ENCODE measurements around the gene NADSYN1. TPM values are rescaled to one million over a fixed set of nuclear protein-coding genes. Genes with fewer than 3 reads are reported as not detected.

Gene NADSYN1
- total RNA-seq, 4 donors from 2014 or later: 54.2 to 85.9 (median 70.0) TPM

- Histone ChIP-seq H3K4me1 (peaks cover 0 to 9% (median 2%) of the 10 kb centered on the region in 4 donors), H3K36me3 (peaks cover 0 to 94% (median 11%) of the 10 kb centered on the region in 3 donors), H3K27me3 (no peaks in the 10 kb centered on the region), H3K27ac (no peak overlapping the region), H3K9me3 (no peaks in the 10 kb centered on the region), H3K4me3 (no peak overlapping the region)
- no peak for DNase-seq (ENCODE audit: low spot score in 2 of 2)
- TF ChIP-seq EP300 (IDR thresholded peaks at IDR 0.05) (no peak), CTCF (IDR thresholded peaks at IDR 0.05) (no peak), POLR2A (IDR thresholded peaks at IDR 0.05) (no peak)
- 80 to 83% methylated on average over 22 to 23 of the region's 23 CpGs for WGBS, 2 donors
Measured at GRCh38 chr11:71459076-71459766, 6.2 kb downstream of the NADSYN1 start.

GRCh38 chr11:71459767-71460320, 6.8 kb downstream of the NADSYN1 start:
- TF ChIP-seq POLR2A (IDR thresholded peaks at IDR 0.05): no peak
- no peak for TF ChIP-seq CTCF (IDR thresholded peaks at IDR 0.05)
- TF ChIP-seq EP300 (IDR thresholded peaks at IDR 0.05): no peak
- Histone ChIP-seq H3K4me1 (peaks cover 0 to 3% (median 0%) of the 10 kb centered on the region in 4 donors), H3K27me3 (no peaks in the 10 kb centered on the region), H3K9me3 (no peaks in the 10 kb centered on the region), H3K4me3 (no peak overlapping the region), H3K36me3 (peaks cover 0 to 97% (median 11%) of the 10 kb centered on the region in 3 donors), H3K27ac (no peak overlapping the region)
- WGBS, 2 donors: 54 to 65% methylated on average over 11 of the region's 11 CpGs
- no peak for DNase-seq (ENCODE audit: low spot score in 2 of 2)

GRCh38 chr11:71461696-71462095, 8.7 kb downstream of the NADSYN1 start:
- Histone ChIP-seq H3K36me3 (peaks cover 0 to 96% (median 11%) of the 10 kb centered on the region in 3 donors), H3K27ac (no peak overlapping the region), H3K4me3 (no peak overlapping the region), H3K27me3 (no peaks in the 10 kb centered on the region), H3K9me3 (no peaks in the 10 kb centered on the region), H3K4me1 (no peaks in the 10 kb centered on the region)
- DNase-seq (ENCODE audit: low spot score in 2 of 2): no peak
- WGBS, 2 donors: 86 to 93% methylated on average over 8 to 9 of the region's 9 CpGs
- TF ChIP-seq CTCF (IDR thresholded peaks at IDR 0.05) (no peak), EP300 (IDR thresholded peaks at IDR 0.05) (no peak), POLR2A (IDR thresholded peaks at IDR 0.05) (no peak)

GRCh38 chr11:71462726-71463125, 9.7 kb downstream of the NADSYN1 start:
- no peak for DNase-seq (ENCODE audit: low spot score in 2 of 2)
- peaks cover 0 to 96% (median 11%) of the 10 kb centered on the region in 3 donors for H3K36me3 ChIP-seq
- TF ChIP-seq CTCF (IDR thresholded peaks at IDR 0.05): no peak
- no peak for TF ChIP-seq EP300 (IDR thresholded peaks at IDR 0.05)
- TF ChIP-seq POLR2A (IDR thresholded peaks at IDR 0.05): no peak

More at GRCh38 chr11:71462726-71463125, 9.7 kb downstream of the NADSYN1 start:
- Histone ChIP-seq H3K27ac (no peak overlapping the region), H3K4me1 (no peaks in the 10 kb centered on the region), H3K4me3 (no peak overlapping the region), H3K27me3 (no peaks in the 10 kb centered on the region), H3K9me3 (no peaks in the 10 kb centered on the region)
- 92 to 95% methylated on average over 11 of the region's 11 CpGs for WGBS, 2 donors

Measured in tibial nerve (tissue), 4 donors.